ENCODE results near the gene DRG2. TPM values are rescaled to one million over a fixed set of nuclear protein-coding genes. Genes with fewer than 3 reads are reported as not detected.
A peak's percentile ranks its signal among the peaks of the same experiment; 100 is the strongest.

DRG2 gene
- total and polyA plus RNA-seq, 2 of the 13 experiments (the other 11 are each of a cell fraction or from before 2014, with no cell fraction given), result 20.1 to 26.6 TPM

- H3K4me3 ChIP-seq (replicated peaks in 1 of 3; ENCODE audit: insufficient read depth in 1 of 3, low read depth in 2 of 3, low read length in 3 of 3), result no peak overlapping the region
- peaks cover 38% of the 10 kb centered on the region for H3K4me1 ChIP-seq (ENCODE audit: insufficient read depth, low read length)
- H3K36me3 ChIP-seq (replicated peaks in 1 of 2; ENCODE audit: control insufficient read depth in 1 of 2, insufficient read depth in 2 of 2, low read length in 2 of 2), result no peaks in the 10 kb centered on the region
- no peak for TF ChIP-seq POLR2AphosphoS5 (IDR thresholded peaks at IDR 0.05; ENCODE audit: low read depth, low read length)
- TF ChIP-seq, protein P1, sequence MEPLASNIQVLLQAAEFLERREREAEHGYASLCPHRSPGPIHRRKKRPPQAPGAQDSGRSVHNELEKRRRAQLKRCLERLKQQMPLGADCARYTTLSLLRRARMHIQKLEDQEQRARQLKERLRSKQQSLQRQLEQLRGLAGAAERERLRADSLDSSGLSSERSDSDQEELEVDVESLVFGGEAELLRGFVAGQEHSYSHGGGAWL (CRISPR knock-in tag; IDR thresholded peaks at IDR 0.05), result no peak
- TF ChIP-seq, protein P2, sequence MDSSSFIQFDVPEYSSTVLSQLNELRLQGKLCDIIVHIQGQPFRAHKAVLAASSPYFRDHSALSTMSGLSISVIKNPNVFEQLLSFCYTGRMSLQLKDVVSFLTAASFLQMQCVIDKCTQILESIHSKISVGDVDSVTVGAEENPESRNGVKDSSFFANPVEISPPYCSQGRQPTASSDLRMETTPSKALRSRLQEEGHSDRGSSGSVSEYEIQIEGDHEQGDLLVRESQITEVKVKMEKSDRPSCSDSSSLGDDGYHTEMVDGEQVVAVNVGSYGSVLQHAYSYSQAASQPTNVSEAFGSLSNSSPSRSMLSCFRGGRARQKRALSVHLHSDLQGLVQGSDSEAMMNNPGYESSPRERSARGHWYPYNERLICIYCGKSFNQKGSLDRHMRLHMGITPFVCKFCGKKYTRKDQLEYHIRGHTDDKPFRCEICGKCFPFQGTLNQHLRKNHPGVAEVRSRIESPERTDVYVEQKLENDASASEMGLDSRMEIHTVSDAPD (CRISPR knock-in tag; IDR thresholded peaks at IDR 0.05), result no peak
- TF ChIP-seq KLF15 (CRISPR knock-in tag; IDR thresholded peaks at IDR 0.05; ENCODE audit: borderline replicate concordance), result no peak
- no peak for TF ChIP-seq ZFP82 (CRISPR knock-in tag; IDR thresholded peaks at IDR 0.05; ENCODE audit: borderline replicate concordance)
- no peak for TF ChIP-seq SAP130 (CRISPR knock-in tag; IDR thresholded peaks at IDR 0.05; ENCODE audit: low read depth)
- no peak for TF ChIP-seq ZBTB7B (CRISPR knock-in tag; IDR thresholded peaks at IDR 0.05)
- TF ChIP-seq KIAA2018 (CRISPR knock-in tag; IDR thresholded peaks at IDR 0.05; ENCODE audit: borderline replicate concordance), result no peak
- TF ChIP-seq BHLHE40 (IDR thresholded peaks at IDR 0.05; ENCODE audit: low read length), result peak; percentile 29; the same call in 1 of the 2 replicates
- no peak overlapping the region for H3K4me2 ChIP-seq (ENCODE audit: low read depth, low read length)
- intact Hi-C loops (cut with micrococcal nuclease; ENCODE audit: unreplicated experiment), result no loop called here
- H3K9ac ChIP-seq (ENCODE audit: insufficient read depth, low read depth, low read length), result no peak overlapping the region
- in situ Hi-C loops (cut with HindIII; ENCODE audit: extremely low pct_ligation_motif_present, low pct_unique_long_range_greater_than_20kb), result no loop called here
- DNase-seq (ENCODE audit: low spot score), result no peak
- no peaks in the 10 kb centered on the region for H3K9me3 ChIP-seq (ENCODE audit: low read length)
- no peaks in the 10 kb centered on the region for H4K20me1 ChIP-seq (ENCODE audit: insufficient read depth, low read length)
- no peak overlapping the region for H3K27ac ChIP-seq (ENCODE audit: extremely low read length, insufficient read depth, low read length)
- ChIA-PET CTCF (ENCODE audit: low intra/inter-chr PET ratio, low total read pairs) (no interaction called here), POLR2A (no interaction called here)
- no peak for FAIRE-seq
- H3K79me2 ChIP-seq (ENCODE audit: insufficient read depth, low read length), result peaks cover 12% of the 10 kb centered on the region
- ATAC-seq, result no peak
- 29% methylated on average over 4 of the region's 4 CpGs for WGBS (ENCODE audit: low lambda C conversion rate)
- BruUV-seq (replicated peaks), result no TSS peak
- peaks cover 0 to 3% of the 10 kb centered on the region in 2 experiments; a peak in 1 of 5 replicates for H3K27me3 ChIP-seq (ENCODE audit: control insufficient read depth in 1 of 2, insufficient read depth in 2 of 2, low read length in 2 of 2)
- no peak overlapping the region for H2AFZ ChIP-seq (ENCODE audit: low read length)
These were observed 3.5 kb upstream of the DRG2 start for GRCh38 chr17:18084256-18084655.

Data from HepG2 (cell line).